A549 (cell line): Measurements from ENCODE around the gene WSCD2. TPM values are rescaled to one million over a fixed set of nuclear protein-coding genes. Genes with fewer than 3 reads are reported as not detected.

Source experiments
- ATAC-seq, 2 experiments: fragments of 200-7000 bp in 1 of 2; fragments of >200 bp in 1 of 2; cut with Nextera tagmentation in 1 of 2; cut with Tn5 transposase in 1 of 2; 3 replicates each; pipeline versions ENCODE4 v1.8.0 to v1.9.1; 2018 to 2020; ENCODE audit warnings: mild to moderate bottlenecking in 1 of 2, moderate library complexity in 1 of 2
- CTCF ChIA-PET: fragments of 300-600 bp; sonication (Branson Sonifier 250); formaldehyde crosslinking; extraction: SDS; loops from one replicate; lab custom pipeline; 2021; ENCODE audit warnings: antibody characterized with exemption, inconsistent platforms; lab: Yijun Ruan, JAX
- POLR2A ChIA-PET: fragments of 350-600 bp; formaldehyde crosslinking; extraction: SDS; loops from one replicate; lab custom pipeline; 2021; ENCODE audit warnings: antibody characterized with exemption, inconsistent platforms; lab: Yijun Ruan, JAX
- DNase-seq, 2 experiments: peaks; one replicate each; pipeline versions ENCODE4 v3.0.0 to v3.0.0-alpha.2; 2011 to 2016; ENCODE audit warnings: low read depth in 1 of 2, low spot score in 1 of 2
- FAIRE-seq: peaks from 2 replicates; lab custom pipeline; 2011; peaks lifted over from hg19 to GRCh38; lab: Jason Lieb, UNC
- H3K27ac ChIP-seq, 2 experiments: fragments of >200 bp; sonication (Bioruptor Twin); formaldehyde crosslinking; 3 replicates each; pipeline ENCODE4 v1.5.1; 2016 to 2017
- H3K4me1 ChIP-seq: fragments of >200 bp; sonication (Bioruptor Twin); formaldehyde crosslinking; 3 replicates; pipeline ENCODE4 v1.6.1; 2016
- H3K4me2 ChIP-seq: fragments of >200 bp; sonication (Bioruptor Twin); formaldehyde crosslinking; 3 replicates; pipeline ENCODE4 v1.6.1; 2016
- H3K4me3 ChIP-seq: fragments of >200 bp; sonication (Bioruptor Twin); formaldehyde crosslinking; 3 replicates; pipeline ENCODE4 v1.5.1; 2016
- H3K9me3 ChIP-seq: fragments of >200 bp; sonication (Bioruptor Twin); formaldehyde crosslinking; 3 replicates; pipeline ENCODE4 v1.6.1; 2016
- CBX2 ChIP-seq: fragments of 200-600 bp; sonication (generic); IDR thresholded peaks from 2 replicates; pipeline ENCODE4 v1.6.1; 2016; ENCODE audit warnings: low read depth, mild to moderate bottlenecking, borderline replicate concordance
- CHD4 ChIP-seq: fragments of 200-600 bp; sonication (generic); IDR thresholded peaks from 2 replicates; pipeline ENCODE4 v1.6.1; 2016; ENCODE audit warnings: antibody characterized with exemption, mild to moderate bottlenecking, borderline replicate concordance
- FOSB ChIP-seq: fragments of 250-450 bp; sonication (Bioruptor Pico); IDR thresholded peaks from 2 replicates; pipeline ENCODE4 v1.5.0; 2020; ENCODE audit warnings: mild to moderate bottlenecking, moderate library complexity
- FOXS1 ChIP-seq: fragments of 250-450 bp; sonication (Bioruptor Pico); IDR thresholded peaks from 2 replicates; pipeline ENCODE4 v1.5.0; 2020; ENCODE audit warnings: mild to moderate bottlenecking, moderate library complexity
- GATA3 ChIP-seq: IDR thresholded peaks from 2 replicates; pipeline ENCODE4 v1.6.1; 2012; ENCODE audit warnings: borderline replicate concordance
- HEYL ChIP-seq: fragments of 250-450 bp; sonication (Bioruptor Pico); IDR thresholded peaks from 2 replicates; pipeline ENCODE4 v1.8.0; 2021; ENCODE audit warnings: mild to moderate bottlenecking, moderate library complexity
- HMGXB4 ChIP-seq: fragments of 250-450 bp; sonication (Bioruptor Pico); IDR thresholded peaks from 2 replicates; pipeline ENCODE4 v1.5.0; 2021; ENCODE audit warnings: mild to moderate bottlenecking, moderate library complexity, borderline replicate concordance
- HOXB13 ChIP-seq: fragments of 250-450 bp; sonication (Bioruptor Pico); IDR thresholded peaks from 2 replicates; pipeline ENCODE4 v1.5.0; 2020; ENCODE audit warnings: low read depth, mild to moderate bottlenecking, moderate library complexity
- HOXB5 ChIP-seq: fragments of 250-450 bp; sonication (Bioruptor Pico); IDR thresholded peaks from 2 replicates; pipeline ENCODE4 v1.5.0; 2020; ENCODE audit warnings: mild to moderate bottlenecking, moderate library complexity
- MAX ChIP-seq: IDR thresholded peaks from 2 replicates; pipeline ENCODE4 v1.6.1; 2012
- NPAS2 ChIP-seq: fragments of 250-450 bp; sonication (Bioruptor Pico); IDR thresholded peaks from 2 replicates; pipeline ENCODE4 v1.8.0; 2022; ENCODE audit warnings: mild to moderate bottlenecking, moderate library complexity, borderline replicate concordance
- PHF8 ChIP-seq: fragments of 200-600 bp; sonication (generic); IDR thresholded peaks from 2 replicates; pipeline ENCODE4 v1.6.1; 2016; ENCODE audit warnings: low read depth, mild to moderate bottlenecking, antibody characterized with exemption, moderate library complexity, borderline replicate concordance
- POLR2A ChIP-seq: IDR thresholded peaks from 2 replicates; pipeline ENCODE4 v1.6.1; 2012; ENCODE audit warnings: mild to moderate bottlenecking, low read length
- RCOR1 ChIP-seq: fragments of 150-350 bp; IDR thresholded peaks from 2 replicates; pipeline ENCODE4 v1.6.1; 2014; ENCODE audit warnings: antibody characterized with exemption, low read length, low read depth
- RNF2 ChIP-seq: fragments of 200-600 bp; sonication (generic); IDR thresholded peaks from 2 replicates; pipeline ENCODE4 v1.6.1; 2016; ENCODE audit warnings: low read depth, mild to moderate bottlenecking, antibody characterized with exemption, moderate library complexity, borderline replicate concordance
- SREBF2 ChIP-seq: fragments of 450-650 bp; IDR thresholded peaks from 2 replicates; pipeline ENCODE4 v1.6.1; 2014; ENCODE audit warnings: mild to moderate bottlenecking, moderate library complexity
- TFCP2L1 ChIP-seq: fragments of 250-450 bp; sonication (Bioruptor Pico); IDR thresholded peaks from 2 replicates; pipeline ENCODE4 v1.5.0; 2021; ENCODE audit warnings: mild to moderate bottlenecking
- WGBS: methylation state at CpG from one replicate; pipeline ENCODE4 v1.1.6; 2017; ENCODE audit errors: missing lambda C conversion rate; 5-methylcytosine and 5-hydroxymethylcytosine counted together
- polyA plus RNA-seq, 4 experiments: library from polyadenylated mRNA; depleted of rRNA in 3 of 4; stranded (reverse); fragments of >200 nt; fragmentation: RNase III in 1 of 4; extraction: RNeasy Plus Mini Kit Qiagen cat#74134 plus additional on column Dnase treatment in 1 of 4; gene quantifications; 2 replicates in 3 of 4; 3 replicates in 1 of 4; pipeline ENCODE4 v1.2.3, GENCODE V29; 2011 to 2017
- TF ChIP-seq, protein P1 (sequence below): fragments of 450-650 bp; IDR thresholded peaks from 2 replicates; pipeline ENCODE4 v1.6.1; 2014; ENCODE audit warnings: antibody characterized with exemption

The WSCD2 gene
- polyA plus RNA-seq, 2 of the 4 experiments (the other 2 are of a cell fraction): not detected

- H3K4me1 ChIP-seq: no peaks in the 10 kb centered on the region
- ChIA-PET POLR2A (no interaction called here), CTCF (interaction anchor here (0.6 kb wide), 1 partner anchor 1608 kb away, joined by 3 read pairs; no protein-coding TSS in a partner anchor)
- TF ChIP-seq FOSB (CRISPR knock-in tag) (no peak), CBX2 (no peak), PHF8 (no peak), POLR2A (no peak), NPAS2 (CRISPR knock-in tag) (no peak)
- TF ChIP-seq, protein P1, sequence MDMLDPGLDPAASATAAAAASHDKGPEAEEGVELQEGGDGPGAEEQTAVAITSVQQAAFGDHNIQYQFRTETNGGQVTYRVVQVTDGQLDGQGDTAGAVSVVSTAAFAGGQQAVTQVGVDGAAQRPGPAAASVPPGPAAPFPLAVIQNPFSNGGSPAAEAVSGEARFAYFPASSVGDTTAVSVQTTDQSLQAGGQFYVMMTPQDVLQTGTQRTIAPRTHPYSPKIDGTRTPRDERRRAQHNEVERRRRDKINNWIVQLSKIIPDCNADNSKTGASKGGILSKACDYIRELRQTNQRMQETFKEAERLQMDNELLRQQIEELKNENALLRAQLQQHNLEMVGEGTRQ: no peak
- no peak for FAIRE-seq
- DNase-seq: no peak
- 20% methylated on average over 7 of the region's 7 CpGs for WGBS
- H3K27ac ChIP-seq: no peak overlapping the region
- no peak overlapping the region for H3K4me2 ChIP-seq
- ATAC-seq: no peak
- H3K9me3 ChIP-seq: no peaks in the 10 kb centered on the region
- no peak overlapping the region for H3K4me3 ChIP-seq
These were observed 13.7 kb upstream of the WSCD2 start for GRCh38 chr12:108115123-108116121.

- Histone ChIP-seq H3K27ac (no peak overlapping the region), H3K4me3 (no peak overlapping the region), H3K9me3 (no peaks in the 10 kb centered on the region), H3K4me2 (no peak overlapping the region), H3K4me1 (no peaks in the 10 kb centered on the region)
- ATAC-seq: no peak
- WGBS: 0% methylated on average over 4 of the region's 4 CpGs
- DNase-seq: no peak
- ChIA-PET CTCF (no interaction called here), POLR2A (no interaction called here)
- TF ChIP-seq RNF2 (no peak), FOXS1 (no peak), NPAS2 (CRISPR knock-in tag) (no peak), HOXB13 (CRISPR knock-in tag) (no peak), HEYL (CRISPR knock-in tag) (no peak), CHD4 (no peak), HMGXB4 (no peak), GATA3 (no peak), POLR2A (no peak), MAX (no peak), TFCP2L1 (CRISPR knock-in tag) (no peak)
- FAIRE-seq: no peak
These were observed 12.8 kb upstream of the WSCD2 start for GRCh38 chr12:108116254-108116653.

GRCh38 chr12:108116699-108117098, 12.4 kb upstream of the WSCD2 start:
- FAIRE-seq (no peak), DNase-seq (no peak), ATAC-seq (no peak)
- no peak overlapping the region for H3K27ac ChIP-seq
- H3K4me1 ChIP-seq: no peaks in the 10 kb centered on the region
- ChIA-PET CTCF (no interaction called here), POLR2A (no interaction called here)
- no peak overlapping the region for H3K4me2 ChIP-seq
- TF ChIP-seq RCOR1: no peak
- TF ChIP-seq HOXB5 (CRISPR knock-in tag): no peak
- no peak for TF ChIP-seq SREBF2
- no peaks in the 10 kb centered on the region for H3K9me3 ChIP-seq
- H3K4me3 ChIP-seq: no peak overlapping the region
- WGBS: 61% methylated on average over 1 of the region's 1 CpG
